T47D (cell line): ENCODE data around the gene DMAC2L.
"Not testable (repeated sequence)": the region's sequence is repeated elsewhere in the genome, so short reads cannot be mapped to it uniquely, and the experiment has no call there.

Experiments
- DNase-seq, 2 experiments: peaks; one replicate each; pipeline versions ENCODE4 v3.0.0 to v3.0.0-alpha.2; 2011 to 2012; ENCODE audit warnings: low read depth in 1 of 2, low spot score in 1 of 2
- JUND ChIP-seq: IDR thresholded peaks from 2 replicates; pipeline ENCODE4 v1.6.1; 2012; ENCODE audit warnings: low read depth
- in situ Hi-C: cut with HindIII; loops from 2 replicates; pipeline ENCODE4 v1.10.0; 2016; ENCODE audit warnings: low sequenced_read_pairs, low pct_unique_long_range_greater_than_20kb

Gene DMAC2L

GRCh38 chr14:50310445-50310844 is 1.7 kb upstream of the DMAC2L start:
- TF ChIP-seq JUND, result no peak
- in situ Hi-C loops, result no loop called here
- no peak for DNase-seq

GRCh38 chr14:50311337-50311971 is 670 bp upstream of the DMAC2L start:
- no peak for TF ChIP-seq JUND
- peak in 1 of 2 experiments; percentile 90 for DNase-seq
- in situ Hi-C loops, result no loop called here

DNA sequence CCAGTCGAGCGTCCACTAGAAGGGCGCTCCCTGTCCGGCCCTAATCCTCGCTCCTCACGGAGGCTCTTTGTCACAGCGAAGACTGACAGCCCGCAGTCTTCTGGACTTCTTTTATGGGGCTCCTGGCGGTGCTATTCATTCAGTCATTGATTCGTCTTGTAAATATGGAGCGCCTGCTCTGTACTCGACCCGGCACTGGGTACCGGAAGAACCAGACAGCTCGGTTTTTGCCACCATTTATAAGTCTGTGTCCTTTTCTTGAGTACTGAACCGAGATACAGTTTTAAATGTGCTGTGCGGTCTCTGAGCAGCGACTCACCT is 570 bp downstream of the DMAC2L start:
- in situ Hi-C loops, result no loop called here
- no peak for TF ChIP-seq JUND
- DNase-seq, result peak in 1 of 2 experiments; percentile 85

DNA sequence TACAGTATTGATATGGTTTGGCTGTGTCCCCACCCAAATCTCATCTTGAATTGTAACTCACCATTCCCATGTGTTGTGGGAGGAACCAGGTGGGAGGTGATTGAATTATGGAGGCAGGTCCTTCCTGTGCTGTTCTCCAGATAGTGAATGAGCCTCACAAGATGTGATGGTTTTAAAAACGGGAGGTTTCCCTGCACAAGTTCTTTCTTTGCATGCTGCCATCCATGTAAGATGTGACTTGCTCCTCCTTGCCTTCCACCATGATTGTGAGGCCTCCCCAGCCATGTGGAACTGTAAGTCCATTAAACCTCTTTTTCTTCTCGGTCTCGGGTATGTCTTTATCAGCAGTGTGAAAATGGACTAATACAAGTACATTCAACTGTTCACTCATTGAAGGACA is 2.0 kb downstream of the DMAC2L start:
- DNase-seq, in situ Hi-C loops: not testable (repeated sequence)

GRCh38 chr14:50318031-50318626 is 6.0 kb downstream of the DMAC2L start:
- TF ChIP-seq JUND, result no peak
- in situ Hi-C loops, result no loop called here
- DNase-seq, result peak; percentile 21 to 52

GRCh38 chr14:50319293-50319692 is 7.2 kb downstream of the DMAC2L start:
- in situ Hi-C loops, result no loop called here
- DNase-seq, result no peak
- no peak for TF ChIP-seq JUND

DNA sequence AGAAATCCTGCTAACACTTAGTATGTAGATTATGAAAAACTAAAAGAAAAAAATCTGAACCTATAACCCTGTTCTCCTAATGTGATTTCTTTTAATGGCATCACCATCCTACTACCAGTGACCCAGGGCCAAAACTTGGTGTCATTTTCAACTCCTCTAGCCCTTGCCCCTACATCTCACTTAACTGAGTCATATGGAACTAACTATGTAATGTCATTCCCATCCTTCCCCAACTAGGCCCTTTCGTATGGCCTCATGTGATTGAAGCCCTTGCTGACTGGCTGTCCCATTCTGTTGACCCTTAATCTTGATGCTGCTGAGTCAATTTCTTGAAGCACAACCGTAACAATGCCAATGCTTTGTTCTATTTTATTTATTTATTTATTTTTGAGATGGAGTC is 7.6 kb downstream of the DMAC2L start:
- no peak for DNase-seq
- in situ Hi-C loops, result no loop called here
- no peak for TF ChIP-seq JUND

DNA sequence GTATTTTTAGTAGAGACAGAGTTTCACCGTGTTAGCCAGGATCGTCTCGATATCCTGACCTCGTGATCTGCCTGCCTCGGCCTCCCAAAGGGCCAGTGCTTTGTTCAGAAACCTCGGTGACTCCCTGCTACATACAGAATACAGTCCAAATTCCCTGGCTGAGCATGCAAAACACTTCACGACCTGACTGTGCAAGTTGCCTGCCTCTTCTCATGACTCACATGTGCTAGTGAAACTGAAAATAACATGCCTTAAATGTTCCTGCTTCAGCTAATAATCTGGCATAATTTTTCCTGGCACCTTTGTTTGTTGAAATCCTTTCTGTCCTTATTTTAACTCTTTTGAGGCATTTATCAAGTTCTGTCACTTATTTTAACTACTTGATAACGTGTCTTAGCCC is 8.2 kb downstream of the DMAC2L start:
- TF ChIP-seq JUND, result no peak
- in situ Hi-C loops, result no loop called here
- no peak for DNase-seq

DNA sequence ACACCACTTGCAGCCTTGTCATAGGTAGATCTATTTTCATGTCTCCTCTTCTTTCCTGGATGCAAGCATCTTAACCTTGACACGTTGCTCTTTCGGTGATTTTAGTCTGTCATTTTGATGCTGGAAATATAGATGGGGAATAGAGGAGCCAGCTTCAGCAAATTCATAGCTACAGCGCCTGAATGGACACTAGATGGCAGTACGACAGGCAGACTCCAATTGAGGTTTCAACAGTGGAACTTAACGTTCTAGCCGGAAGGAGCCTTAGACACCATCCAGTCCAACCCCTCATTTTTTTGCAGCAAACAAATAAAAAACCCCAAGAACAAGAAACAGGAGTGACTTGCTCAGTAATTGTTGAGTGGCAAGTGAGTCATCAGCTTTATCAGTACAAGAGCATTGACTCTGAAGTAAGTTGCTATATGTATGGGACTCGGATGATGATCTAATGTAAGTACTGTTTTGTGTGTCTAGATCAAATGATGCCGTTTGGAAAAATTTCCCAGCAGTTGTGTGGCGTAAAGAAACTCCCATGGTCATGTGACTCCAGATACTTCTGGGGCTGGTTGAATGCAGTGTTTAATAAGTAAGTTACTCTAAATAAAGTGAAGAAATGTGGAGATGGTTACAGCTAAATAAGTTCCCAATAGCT is 9.0 kb downstream of the DMAC2L start:
- DNase-seq, result peak; percentile 58 to 89
- TF ChIP-seq JUND, result no peak
- in situ Hi-C loops, result no loop called here

DNA sequence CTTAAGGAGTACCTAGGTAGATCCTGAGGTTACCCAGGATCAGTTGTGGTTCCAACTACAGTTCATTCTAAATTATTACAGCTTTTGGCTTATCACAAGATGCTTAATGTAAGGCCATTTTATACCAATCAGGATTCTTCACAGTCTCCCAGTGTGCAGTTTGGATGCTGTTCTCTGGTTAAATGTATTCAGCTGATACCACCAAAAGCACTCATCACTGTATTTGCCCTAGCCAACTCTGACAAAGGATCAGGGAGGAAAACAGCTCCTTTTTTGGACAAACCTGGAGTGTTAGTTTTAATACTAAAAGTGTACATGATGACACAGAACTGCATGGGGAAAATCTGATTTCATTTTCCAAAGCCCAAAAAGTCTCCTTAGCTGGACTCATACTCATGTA is 19.5 kb downstream of the DMAC2L start:
- in situ Hi-C loops, result no loop called here

DNA sequence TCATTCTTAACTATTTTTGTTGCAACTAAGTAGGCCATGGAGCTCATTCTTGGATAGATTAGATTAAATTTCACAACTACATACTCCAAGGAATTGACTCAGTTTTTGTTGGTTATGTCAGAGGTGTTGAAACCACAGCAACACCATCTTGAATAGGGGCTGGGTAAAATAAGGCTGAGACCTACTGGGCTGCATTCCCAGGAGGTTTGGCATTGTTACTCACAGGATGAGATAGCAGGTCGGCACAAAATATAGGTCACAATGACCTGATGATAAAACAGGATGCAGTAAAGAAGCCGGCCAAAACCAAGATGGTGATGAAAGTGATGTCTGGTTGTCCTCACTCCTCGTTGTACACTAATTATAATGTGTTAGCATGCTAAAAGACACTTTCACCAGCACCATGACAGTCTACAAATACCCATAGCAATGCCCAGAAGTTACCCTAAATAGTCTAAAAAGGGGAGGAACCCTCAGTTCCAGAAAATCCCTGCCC is 20.9 kb downstream of the DMAC2L start:
- no peak for TF ChIP-seq JUND
- peak in 1 of 2 experiments; percentile 39 for DNase-seq
- in situ Hi-C loops, result no loop called here

More for the DNA sequence above, 19.5 kb downstream of the DMAC2L start:
- TF ChIP-seq JUND, result no peak
- DNase-seq, result no peak

DNA sequence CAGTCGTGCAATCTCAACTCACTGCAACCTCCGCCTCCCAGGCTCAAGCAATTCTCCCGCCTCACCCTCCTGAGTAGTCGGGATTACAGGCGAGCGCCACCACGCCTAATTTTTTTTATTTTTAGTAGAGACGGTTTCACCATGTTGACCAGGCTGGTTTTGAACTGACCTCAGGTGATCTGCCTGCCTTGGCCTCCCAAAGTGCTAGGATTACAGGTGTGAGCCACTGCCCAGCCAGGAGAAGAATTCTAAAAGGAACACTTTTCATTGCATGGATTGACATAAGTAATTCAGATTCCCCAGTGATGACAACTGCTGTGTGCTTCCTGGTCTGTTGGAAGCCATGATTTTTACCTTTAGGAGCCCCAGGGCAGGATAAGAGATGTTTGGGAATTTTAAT is 22.1 kb downstream of the DMAC2L start:
- in situ Hi-C loops, result no loop called here
- DNase-seq, result no peak
- TF ChIP-seq JUND, result no peak

DNA sequence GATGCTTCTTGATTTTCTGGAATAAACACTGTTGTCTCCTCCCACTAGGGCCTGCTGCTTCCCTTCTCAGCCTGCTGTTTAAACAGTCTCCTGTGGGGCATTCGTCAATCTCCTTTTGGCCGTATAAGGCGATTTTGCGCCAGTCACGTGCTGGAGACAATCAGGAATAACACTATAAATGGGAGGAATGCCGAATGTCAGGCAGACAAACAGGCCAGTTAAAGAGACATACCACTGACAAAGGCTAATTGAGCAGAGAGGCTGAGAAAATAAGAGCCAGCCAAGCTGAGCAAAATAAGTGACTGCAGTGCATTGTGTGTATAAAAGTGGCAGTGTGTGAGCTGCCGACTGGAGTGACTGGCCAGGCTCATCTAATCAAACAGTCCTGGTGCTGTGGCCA is 23.3 kb downstream of the DMAC2L start:
- in situ Hi-C loops, result no loop called here
- DNase-seq, result peak in 1 of 2 experiments; percentile 36
- TF ChIP-seq JUND, result no peak
